ENCODE measurements around the gene SGCA.

Gene SGCA

GRCh38 chr17:50170662-50171370 lies 5.0 kb downstream of the SGCA start:
- TF ChIP-seq, protein P1, sequence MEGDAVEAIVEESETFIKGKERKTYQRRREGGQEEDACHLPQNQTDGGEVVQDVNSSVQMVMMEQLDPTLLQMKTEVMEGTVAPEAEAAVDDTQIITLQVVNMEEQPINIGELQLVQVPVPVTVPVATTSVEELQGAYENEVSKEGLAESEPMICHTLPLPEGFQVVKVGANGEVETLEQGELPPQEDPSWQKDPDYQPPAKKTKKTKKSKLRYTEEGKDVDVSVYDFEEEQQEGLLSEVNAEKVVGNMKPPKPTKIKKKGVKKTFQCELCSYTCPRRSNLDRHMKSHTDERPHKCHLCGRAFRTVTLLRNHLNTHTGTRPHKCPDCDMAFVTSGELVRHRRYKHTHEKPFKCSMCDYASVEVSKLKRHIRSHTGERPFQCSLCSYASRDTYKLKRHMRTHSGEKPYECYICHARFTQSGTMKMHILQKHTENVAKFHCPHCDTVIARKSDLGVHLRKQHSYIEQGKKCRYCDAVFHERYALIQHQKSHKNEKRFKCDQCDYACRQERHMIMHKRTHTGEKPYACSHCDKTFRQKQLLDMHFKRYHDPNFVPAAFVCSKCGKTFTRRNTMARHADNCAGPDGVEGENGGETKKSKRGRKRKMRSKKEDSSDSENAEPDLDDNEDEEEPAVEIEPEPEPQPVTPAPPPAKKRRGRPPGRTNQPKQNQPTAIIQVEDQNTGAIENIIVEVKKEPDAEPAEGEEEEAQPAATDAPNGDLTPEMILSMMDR (IDR thresholded peaks at IDR 0.05; ENCODE audit: borderline replicate concordance, insufficient read depth, low read depth, low read length), result no peak
- no peak overlapping the region for H3K4me3 ChIP-seq (ENCODE audit: low read depth, low read length)

DNA sequence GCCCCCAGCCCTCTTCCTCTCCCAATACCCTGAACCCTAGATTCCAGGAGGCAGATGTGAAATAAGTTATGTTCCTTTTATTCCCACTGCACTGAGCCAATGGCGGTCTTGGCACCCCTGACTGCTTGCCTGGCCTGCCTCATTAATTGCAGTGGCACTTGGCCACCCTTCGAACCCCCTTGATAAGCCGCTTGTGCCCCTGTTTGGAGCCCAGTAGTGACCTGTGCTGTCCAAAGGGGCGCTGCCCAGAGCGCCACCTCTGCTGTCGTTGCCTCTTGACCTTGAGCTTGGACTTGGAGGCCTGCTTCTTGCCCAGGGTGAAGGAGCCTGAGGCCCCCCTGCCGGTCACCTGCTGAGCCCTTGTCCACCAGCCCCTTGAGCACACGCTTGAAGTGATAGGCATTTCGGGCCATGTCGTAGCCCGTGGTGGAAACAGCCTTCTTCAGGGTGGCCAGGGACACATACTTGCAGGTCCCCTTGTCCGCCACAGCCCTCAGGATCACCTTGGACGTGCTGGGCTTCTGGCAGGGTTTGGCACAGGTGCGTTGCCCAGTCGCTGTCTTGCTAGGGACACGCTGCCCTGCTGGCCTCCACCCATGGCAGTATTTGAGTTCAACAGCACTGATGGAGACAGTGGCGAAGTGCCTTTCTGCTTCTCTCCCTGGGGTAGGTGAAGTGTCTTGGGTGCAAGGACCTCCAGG lies 5.7 kb downstream of the SGCA start:
- no peak overlapping the region for H3K4me3 ChIP-seq (ENCODE audit: low read depth, low read length)
- TF ChIP-seq, protein P1 (IDR thresholded peaks at IDR 0.05; ENCODE audit: borderline replicate concordance, insufficient read depth, low read depth, low read length), result no peak

DNA sequence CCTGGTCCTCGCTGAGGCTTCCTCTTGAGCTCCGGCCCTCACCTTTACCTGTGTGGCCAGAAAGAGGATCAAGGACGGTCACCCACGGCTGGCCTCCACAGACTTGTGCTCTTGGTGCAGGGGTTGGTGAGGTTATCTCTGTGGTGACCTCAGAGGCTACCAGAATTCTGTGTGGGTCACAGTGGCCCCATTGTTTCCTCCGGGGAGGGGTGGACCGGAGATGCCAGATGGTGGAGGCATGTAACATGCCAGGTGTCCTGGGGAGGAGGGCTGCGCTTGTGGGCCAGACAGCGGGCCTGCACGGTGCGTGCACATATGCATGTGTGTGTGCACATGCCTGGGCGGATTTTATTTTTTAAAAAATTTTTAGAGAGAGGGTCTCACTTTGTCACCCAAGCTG lies 6.3 kb downstream of the SGCA start:
- no peak overlapping the region for H3K4me3 ChIP-seq (ENCODE audit: low read depth, low read length)
- TF ChIP-seq, protein P1 (IDR thresholded peaks at IDR 0.05; ENCODE audit: borderline replicate concordance, insufficient read depth, low read depth, low read length), result no peak

- TF ChIP-seq, protein P1 (IDR thresholded peaks at IDR 0.05; ENCODE audit: borderline replicate concordance, insufficient read depth, low read depth, low read length), result no peak
- H3K4me3 ChIP-seq (ENCODE audit: low read depth, low read length), result no peak overlapping the region
These were observed 7.1 kb downstream of the SGCA start for GRCh38 chr17:50172936-50173334.

DNA sequence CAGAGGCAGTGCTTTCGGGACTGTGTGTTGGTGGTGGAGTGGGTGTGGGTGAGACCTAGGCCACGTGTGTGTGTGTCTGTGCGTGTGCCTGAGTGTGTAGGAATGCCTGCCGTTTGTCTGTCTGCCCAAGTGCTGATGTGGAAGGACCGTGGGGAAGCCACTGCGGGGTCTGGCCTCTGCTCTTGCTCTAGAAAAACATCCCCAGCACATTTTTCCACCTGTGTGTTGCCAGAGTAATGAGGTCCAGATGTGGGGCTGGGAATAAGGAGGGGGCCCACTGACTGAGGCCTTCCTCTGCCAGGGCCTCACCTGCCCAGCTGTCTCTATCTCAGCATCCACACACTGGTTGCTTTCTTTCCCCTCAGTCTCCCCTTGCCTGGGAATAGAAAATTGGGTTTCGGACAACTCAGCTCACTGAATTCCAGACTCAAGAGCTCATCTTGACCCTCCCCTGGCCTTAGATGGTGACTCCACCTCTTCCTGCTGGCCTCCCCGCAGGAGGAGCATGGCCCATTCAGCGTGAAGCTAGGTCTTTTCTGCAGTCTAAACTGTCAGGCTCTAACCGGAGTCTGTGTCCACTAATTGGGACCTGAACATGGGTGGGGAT lies 7.6 kb downstream of the SGCA start:
- TF ChIP-seq, protein P1 (IDR thresholded peaks at IDR 0.05; ENCODE audit: borderline replicate concordance, insufficient read depth, low read depth, low read length), result no peak

DNA sequence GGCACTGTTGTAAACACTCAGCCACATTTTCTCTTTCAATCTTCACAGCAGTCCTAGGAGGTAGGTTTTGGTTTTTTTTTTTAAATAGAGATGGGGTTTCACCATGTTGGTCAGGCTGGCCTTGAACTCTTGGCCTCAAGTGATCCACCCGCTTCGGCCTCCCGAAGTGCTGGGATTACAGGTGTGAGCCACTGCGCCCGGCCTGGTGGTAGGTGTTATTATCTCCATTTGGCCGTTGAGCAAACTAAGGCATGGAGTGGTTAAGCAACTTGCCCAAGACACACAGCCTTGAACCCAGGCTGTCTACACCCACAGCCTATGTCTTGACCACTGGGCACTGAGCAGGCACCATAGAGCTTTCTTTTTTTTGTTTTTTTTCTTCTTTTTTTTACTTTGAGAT lies 8.6 kb downstream of the SGCA start:
- TF ChIP-seq, protein P1 (IDR thresholded peaks at IDR 0.05; ENCODE audit: borderline replicate concordance, insufficient read depth, low read depth, low read length), result no peak
- no peak overlapping the region for H3K4me3 ChIP-seq (ENCODE audit: low read depth, low read length)

More for the DNA sequence above, 7.6 kb downstream of the SGCA start:
- H3K4me3 ChIP-seq (ENCODE audit: low read depth, low read length), result no peak overlapping the region

Measured in GM12875 (cell line).